ENCODE measurements around the gene CELF5.

DNA sequence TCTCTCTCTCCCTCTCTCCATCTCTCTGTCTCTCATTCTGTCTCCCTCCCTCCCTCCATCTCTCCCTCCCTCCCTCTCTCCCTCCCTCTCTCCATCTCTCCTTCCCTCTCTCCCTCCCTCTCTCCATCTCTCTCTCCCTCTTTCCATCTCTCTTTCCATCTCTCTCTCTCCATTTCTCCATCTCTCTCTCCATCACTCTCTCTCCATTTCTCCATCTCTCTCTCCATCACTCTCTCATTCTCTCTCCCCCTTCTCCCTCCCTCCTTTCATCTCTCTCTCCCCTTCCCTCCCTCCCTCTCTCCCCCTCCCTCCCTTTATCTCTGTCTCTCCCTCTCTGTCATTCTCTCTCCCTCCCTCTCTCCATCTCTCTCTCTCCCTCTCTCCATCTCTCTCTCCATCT is 86.2 kb downstream of the CELF5 start:
- no peak for TF ChIP-seq TAF1 (IDR thresholded peaks at IDR 0.05; ENCODE audit: borderline replicate concordance, low read depth, low read length)
- no peak for TF ChIP-seq EP300 (IDR thresholded peaks at IDR 0.05; ENCODE audit: borderline replicate concordance in 1 of 2, control insufficient read depth in 1 of 2, low read depth in 2 of 2, low read length in 2 of 2)
- TF ChIP-seq MEF2A (IDR thresholded peaks at IDR 0.05; ENCODE audit: insufficient read depth, low read depth, low read length) = no peak
- no peak for TF ChIP-seq STAT3 (IDR thresholded peaks at IDR 0.05; ENCODE audit: low read depth, low read length)
- no peak for TF ChIP-seq ZNF274 (IDR thresholded peaks at IDR 0.05; ENCODE audit: insufficient read depth, insufficient read length)
- no peak for TF ChIP-seq POLR2A (IDR thresholded peaks at IDR 0.05; ENCODE audit: low read depth, low read length)
- no peak for TF ChIP-seq SMARCA5 (IDR thresholded peaks at IDR 0.05)
- TF ChIP-seq RAD21 (IDR thresholded peaks at IDR 0.05; ENCODE audit: insufficient read depth, low read depth, low read length) = no peak
